IPS-18c (cell line): Measurements from ENCODE around the gene ACBD4.
A peak's percentile ranks its signal among the peaks of the same experiment; 100 is the strongest.

Source experiments
- H3K4me3 ChIP-seq: 2 replicates; pipeline ENCODE4 v1.7.0; 2013; ENCODE audit warnings: low read depth, mild to moderate bottlenecking, low read length, moderate library complexity; ENCODE audit not compliant: insufficient read depth
- H3K9me3 ChIP-seq: one replicate; pipeline ENCODE4 v1.6.1; 2013; ENCODE audit warnings: mild to moderate bottlenecking, low read length, moderate library complexity; ENCODE audit not compliant: control insufficient read depth, insufficient read depth

ACBD4 gene

DNA sequence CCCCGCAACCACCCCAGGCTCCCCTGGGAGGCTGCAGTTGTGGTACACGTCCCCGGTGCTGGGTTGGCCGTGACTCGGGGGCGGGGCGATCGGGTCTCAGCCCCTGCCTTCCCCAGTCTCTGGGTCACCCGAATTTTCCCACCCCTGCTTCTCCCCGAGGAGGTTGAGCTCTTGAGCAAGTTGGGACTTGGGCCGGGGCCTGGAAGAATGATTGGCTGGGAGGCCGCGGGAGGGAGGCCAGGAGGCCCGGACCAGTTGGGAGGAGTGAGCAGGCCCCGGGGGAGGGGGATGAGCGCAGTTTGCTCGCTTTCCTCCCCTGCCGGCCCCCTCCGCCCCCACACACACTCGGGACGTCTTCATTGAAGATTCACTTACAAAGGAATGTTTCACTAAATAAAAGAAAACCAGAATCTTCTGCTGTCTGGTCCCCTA lies 8.3 kb downstream of the ACBD4 start:
- peaks cover 3% of the 10 kb centered on the region for H3K9me3 ChIP-seq
- H3K4me3 ChIP-seq: peak overlapping the region; percentile 57

DNA sequence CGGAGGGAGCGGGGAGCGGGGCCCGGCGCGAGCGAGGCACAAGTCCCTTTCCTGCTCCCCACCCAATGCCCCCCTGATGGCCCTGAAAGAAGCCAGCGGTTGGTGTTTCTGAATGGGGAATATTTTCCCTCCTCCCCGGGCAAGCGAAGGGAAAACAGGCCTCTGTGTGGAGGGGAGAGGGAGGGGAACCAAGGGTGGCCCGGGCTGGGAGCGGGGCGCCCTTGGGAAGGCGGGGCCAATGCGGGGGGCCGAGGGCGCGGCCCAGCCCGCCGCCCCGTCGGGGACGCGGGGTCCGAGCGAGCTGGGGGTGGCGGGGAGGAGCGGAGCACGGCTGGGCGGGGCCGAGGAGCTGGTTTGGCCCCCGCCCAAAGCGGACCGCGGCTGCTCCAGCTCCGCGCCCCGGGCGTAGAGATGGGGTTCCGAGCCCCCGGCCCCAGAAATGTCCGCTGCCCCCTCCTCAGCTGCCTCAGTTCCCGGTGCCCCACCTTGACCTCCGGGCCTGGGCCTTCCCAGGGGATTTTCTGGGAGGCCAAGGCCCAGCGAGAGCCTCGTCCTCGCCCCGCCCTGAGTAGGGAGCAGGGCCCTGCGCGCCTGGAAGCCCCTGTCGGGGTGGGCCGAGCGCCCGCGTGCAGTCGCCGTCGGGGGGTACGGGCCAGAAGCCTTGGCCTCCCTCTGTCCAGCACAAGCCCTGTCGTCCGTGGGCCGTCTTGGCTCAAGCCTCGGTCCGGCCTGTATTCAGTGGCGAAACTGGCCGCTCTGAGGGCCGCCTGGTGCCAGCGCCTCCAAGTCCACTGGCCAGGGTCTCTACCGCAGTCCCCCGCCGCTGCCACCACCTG lies 8.9 kb downstream of the ACBD4 start:
- Histone ChIP-seq H3K4me3 (peak overlapping the region; percentile 57), H3K9me3 (peaks cover under 1% of the 10 kb centered on the region)

DNA sequence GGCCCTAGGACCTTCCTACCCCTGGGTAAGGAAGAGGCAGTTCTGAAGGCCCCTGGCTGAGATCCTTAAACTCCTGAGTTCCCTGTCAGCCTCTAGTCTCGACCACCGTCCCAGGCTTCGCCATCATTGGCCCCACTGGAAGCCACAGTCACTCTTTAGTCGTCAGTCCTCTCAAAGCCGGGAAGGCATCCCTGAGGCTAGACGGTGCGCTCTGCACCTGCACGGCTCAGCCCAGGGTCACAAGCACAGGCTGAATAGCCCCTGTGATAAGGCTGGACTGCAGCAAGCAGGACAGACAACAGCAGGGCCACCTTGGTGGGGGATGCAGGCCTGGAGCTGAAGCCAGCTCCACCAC lies 9.5 kb downstream of the ACBD4 start:
- H3K4me3 ChIP-seq: no peak overlapping the region; the same call in 1 of the 2 replicates
- H3K9me3 ChIP-seq: no peaks in the 10 kb centered on the region

DNA sequence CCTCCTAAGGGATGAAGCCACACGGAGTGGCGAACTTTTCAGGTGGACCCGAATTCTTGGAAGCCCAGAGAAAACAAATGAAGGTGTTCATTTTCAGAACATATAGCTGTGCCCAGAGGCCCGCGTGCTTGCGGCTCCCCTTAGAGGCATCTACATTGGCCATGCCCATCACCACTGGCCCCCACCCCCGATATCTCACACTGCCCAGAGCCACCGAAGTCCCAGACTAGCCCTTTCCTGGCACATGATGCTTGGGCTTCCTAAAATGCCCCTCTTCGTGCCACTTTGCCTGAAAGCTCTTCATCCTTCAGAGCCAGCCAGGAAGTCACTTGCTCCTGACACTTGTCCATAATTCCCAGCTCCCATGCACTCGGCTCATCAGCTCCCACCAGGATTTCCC lies 10.7 kb downstream of the ACBD4 start:
- Histone ChIP-seq H3K9me3 (no peaks in the 10 kb centered on the region), H3K4me3 (no peak overlapping the region)

DNA sequence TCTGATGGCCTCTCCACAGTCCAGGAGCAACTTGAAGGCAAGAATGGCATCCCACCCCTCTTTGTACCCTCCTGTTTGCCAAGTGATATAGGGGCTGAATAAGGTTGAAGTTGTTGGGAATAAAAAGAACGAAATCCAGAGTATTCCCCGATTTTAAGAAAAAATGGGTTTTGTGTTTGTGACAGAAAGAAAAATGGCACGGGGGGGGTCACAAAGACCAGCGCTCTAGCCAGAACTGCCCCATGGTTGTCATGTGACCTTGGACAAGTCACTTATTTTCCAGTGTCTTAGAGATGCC lies 11.1 kb downstream of the ACBD4 start:
- Histone ChIP-seq H3K9me3 (no peaks in the 10 kb centered on the region), H3K4me3 (peak overlapping the region; percentile 60)

DNA sequence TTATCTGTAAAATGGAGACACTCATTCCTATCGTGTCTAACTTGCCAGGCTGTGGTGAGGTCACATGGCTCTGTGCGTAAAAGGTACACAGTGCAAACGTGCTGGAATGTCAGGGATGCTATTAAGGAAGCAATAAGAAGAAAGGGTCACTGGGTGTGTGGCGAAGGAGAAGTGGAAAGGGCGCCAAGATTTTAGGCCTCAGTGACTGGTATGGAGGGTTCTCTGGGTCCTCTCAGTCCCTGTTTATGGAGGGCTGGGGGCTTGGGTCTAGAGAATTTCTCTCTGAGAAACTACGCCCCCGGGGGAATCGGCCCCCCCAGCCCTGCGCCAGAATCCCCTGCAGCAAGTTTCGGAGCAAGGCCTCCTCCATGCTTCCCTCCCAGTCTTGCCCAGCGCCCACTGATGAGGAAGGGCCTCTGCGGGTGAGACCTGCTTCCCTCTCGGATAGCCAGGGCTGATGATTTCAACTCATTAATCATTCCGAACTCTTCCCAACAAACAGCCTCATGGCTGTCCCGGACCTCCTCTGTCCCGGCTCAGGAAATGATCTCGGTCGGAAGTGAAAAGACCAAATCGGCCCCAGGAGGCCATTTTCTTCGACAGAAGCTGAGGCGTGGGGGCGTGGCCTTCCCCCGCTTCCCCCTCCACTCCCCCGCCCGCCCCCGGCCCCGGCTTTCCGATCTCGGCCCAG lies 11.5 kb downstream of the ACBD4 start:
- Histone ChIP-seq H3K9me3 (no peaks in the 10 kb centered on the region), H3K4me3 (peak overlapping the region; percentile 67)

DNA sequence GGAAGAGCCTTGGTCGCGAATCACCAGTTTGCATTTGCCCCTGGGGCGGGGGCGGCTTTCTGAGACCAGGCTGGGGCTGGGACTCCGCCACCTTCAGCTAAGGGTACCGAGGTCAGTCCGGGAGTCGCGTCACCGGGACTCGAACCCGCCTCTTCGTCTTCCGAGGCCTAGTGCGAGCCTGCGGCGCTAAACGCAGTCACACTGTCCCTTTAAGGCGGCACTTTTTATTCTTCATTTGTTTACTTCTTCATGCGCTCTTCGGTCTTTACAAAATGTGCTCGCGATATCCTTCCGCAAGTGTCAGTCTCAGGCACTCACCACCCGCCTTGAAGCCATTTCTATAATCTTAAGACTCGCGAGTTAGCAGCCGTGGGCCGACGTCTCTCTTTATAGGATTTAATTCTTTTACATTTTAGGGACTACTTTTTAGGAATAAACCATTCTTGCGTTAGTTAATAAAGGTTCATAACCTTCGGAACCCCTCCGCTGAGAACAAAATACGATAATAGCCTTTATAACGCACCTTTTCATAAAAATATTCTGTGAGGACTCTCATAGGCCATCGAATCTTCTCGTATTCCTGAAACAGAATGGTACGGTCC lies 12.2 kb downstream of the ACBD4 start:
- H3K4me3 ChIP-seq: peak overlapping the region; percentile 67
- no peaks in the 10 kb centered on the region for H3K9me3 ChIP-seq

DNA sequence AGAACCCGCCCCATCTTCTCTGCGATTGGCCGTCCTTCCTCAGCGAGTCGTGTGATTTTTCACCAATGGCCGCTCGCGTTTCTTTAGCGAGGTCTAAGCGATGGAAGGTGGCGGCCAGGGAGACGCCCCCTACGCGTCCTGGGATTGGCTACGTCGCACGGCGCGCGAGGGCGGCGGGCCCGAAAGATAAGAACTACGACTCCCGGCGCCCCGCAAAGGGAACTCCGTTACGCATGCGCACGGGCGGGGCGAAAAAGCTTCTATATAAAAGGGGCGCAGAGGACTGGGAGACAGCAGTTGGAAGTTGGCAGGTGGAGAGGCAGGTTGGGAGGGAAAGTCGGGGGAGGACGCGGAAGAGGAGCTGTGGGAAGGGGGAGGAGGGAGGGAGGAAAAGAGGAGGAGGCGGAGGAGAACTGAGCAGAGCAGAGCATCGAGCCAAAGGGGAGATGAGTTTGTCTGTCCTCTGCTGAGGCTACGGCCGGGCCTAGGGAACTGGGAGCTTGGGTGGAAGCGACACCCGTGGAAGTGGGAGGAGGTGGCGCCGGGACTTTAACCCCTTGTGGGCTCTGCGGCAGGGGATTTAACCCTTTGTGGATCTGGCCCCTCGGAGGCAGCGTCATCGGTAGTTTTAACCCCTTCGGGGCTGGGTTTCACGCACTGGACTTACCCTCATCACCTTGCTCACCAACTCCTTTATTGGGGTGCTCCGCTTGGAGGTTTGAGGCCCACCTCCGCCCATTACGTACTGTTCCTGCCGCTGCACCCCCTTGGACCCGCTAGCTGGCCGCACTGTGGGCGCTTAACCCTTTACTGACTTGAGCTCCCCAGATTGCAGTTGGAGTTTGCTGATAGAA lies 12.9 kb downstream of the ACBD4 start, which contains the start of gene HEXIM1:
Gene HEXIM1 (plus strand): TSS at position 293 of the 854 bp plus-strand sequence. CDS start 716 bp downstream, outside the sequence.
- peak within 1 kb of the TSS; percentile 88 for H3K4me3 ChIP-seq
- no peaks in the 10 kb centered on the region for H3K9me3 ChIP-seq

DNA sequence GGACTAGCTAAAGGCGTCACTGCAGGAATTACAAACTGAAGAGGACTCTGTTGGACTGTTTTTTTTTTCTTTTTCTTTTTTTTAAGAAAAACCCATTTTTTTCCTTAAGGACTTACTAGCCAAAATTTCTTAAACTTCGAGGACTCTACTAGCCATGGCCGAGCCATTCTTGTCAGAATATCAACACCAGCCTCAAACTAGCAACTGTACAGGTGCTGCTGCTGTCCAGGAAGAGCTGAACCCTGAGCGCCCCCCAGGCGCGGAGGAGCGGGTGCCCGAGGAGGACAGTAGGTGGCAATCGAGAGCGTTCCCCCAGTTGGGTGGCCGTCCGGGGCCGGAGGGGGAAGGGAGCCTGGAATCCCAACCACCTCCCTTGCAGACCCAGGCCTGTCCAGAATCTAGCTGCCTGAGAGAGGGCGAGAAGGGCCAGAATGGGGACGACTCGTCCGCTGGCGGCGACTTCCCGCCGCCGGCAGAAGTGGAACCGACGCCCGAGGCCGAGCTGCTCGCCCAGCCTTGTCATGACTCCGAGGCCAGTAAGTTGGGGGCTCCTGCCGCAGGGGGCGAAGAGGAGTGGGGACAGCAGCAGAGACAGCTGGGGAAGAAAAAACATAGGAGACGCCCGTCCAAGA lies 13.7 kb downstream of the ACBD4 start:
- Histone ChIP-seq H3K9me3 (no peaks in the 10 kb centered on the region), H3K4me3 (peak overlapping the region; percentile 88)

DNA sequence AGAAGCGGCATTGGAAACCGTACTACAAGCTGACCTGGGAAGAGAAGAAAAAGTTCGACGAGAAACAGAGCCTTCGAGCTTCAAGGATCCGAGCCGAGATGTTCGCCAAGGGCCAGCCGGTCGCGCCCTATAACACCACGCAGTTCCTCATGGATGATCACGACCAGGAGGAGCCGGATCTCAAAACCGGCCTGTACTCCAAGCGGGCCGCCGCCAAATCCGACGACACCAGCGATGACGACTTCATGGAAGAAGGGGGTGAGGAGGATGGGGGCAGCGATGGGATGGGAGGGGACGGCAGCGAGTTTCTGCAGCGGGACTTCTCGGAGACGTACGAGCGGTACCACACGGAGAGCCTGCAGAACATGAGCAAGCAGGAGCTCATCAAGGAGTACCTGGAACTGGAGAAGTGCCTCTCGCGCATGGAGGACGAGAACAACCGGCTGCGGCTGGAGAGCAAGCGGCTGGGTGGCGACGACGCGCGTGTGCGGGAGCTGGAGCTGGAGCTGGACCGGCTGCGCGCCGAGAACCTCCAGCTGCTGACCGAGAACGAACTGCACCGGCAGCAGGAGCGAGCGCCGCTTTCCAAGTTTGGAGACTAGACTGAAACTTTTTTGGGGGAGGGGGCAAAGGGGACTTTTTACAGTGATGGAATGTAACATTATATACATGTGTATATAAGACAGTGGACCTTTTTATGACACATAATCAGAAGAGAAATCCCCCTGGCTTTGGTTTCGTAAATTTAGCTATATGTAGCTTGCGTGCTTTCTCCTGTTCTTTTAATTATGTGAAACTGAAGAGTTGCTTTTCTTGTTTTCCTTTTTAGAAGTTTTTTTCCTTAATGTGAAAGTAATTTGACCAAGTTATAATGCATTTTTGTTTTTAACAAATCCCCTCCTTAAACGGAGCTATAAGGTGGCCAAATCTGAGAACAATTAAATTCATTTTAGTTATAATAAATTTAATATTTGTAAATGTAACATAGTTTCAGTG lies 14.5 kb downstream of the ACBD4 start:
- H3K9me3 ChIP-seq: no peaks in the 10 kb centered on the region
- peak overlapping the region; percentile 88 for H3K4me3 ChIP-seq

DNA sequence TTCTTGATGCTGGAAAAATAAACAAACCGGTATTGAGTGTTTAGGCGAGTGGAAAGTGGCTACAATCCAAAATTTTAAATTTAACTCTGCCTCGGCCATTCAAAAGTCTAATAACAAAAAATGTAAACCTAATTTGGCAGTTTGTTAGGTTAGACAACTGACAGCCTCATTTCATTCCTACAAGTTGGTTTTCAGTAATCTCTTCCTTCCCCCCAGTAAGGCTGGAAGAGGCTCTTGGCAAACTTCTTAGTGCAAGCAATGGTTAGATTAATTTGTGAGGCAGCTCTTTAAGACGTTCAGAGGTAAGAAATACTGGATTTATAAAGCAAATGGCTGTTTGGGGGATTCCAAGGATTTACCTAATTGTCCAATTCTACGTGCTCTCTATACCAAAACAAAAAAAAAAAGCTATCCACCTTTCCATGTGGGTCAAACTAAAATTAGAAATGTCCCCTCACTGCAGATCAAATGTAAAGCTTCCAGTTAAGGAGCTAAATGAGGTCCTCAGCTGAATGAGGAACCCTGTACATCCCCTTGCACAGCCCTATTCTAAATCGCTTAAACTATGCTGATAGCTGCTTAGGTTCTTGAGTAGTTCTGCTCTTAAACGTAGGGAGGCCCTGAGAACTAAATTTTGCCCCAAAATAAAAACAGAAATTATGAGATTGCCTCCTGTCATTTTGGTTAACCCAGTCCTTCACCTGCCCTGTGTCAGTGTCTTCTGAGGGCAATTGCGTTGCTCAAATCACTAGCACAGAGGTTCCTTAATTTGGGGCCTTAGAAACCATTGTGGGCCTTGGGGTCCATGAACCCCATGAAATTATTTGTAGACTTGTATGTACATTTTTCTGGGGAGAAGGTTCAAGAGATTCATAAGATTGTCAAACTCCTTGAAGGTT lies 15.7 kb downstream of the ACBD4 start:
- Histone ChIP-seq H3K9me3 (no peaks in the 10 kb centered on the region), H3K4me3 (peak overlapping the region; percentile 36)

DNA sequence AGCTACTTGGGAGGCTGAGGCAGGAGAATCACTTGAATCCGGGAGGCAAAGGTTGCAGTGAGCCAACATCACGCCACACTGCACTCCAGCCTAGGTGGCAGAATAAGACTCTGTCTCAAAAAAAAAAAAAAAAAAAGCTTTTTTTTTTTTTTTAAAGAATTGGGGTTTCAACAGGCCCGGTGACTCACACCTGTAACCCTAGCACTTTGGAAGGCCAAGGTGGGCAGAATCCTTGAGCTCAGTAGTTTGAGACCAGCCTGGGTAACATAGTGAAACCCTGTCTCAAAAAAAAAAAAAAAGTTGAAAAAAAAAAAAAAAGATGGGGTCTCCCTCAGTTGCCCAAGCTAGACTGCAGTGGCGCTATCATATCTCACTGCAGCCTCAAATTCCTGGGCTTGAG lies 19.5 kb downstream of the ACBD4 start:
- no peaks in the 10 kb centered on the region for H3K9me3 ChIP-seq
- no peak overlapping the region for H3K4me3 ChIP-seq

DNA sequence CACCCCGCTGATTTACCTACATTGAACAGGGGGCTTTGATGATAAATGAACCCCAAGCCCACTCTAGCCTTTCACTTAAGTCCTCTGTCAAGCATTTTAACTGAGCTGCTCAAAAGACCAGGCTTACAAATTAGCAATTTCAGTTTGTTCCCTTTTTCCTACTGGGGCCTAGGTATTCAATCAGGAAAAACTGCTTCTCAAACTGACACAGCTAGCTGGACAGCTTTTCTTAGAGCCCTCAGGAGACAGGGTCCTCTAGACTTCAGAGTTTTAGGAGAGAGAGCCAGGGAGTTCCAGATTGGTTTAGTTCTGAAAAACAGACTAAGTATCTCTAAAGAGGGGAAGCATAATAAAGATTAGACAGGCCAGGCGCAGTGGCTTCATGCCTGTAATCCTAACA lies 20.0 kb downstream of the ACBD4 start:
- H3K4me3 ChIP-seq: no peak overlapping the region
- no peaks in the 10 kb centered on the region for H3K9me3 ChIP-seq

DNA sequence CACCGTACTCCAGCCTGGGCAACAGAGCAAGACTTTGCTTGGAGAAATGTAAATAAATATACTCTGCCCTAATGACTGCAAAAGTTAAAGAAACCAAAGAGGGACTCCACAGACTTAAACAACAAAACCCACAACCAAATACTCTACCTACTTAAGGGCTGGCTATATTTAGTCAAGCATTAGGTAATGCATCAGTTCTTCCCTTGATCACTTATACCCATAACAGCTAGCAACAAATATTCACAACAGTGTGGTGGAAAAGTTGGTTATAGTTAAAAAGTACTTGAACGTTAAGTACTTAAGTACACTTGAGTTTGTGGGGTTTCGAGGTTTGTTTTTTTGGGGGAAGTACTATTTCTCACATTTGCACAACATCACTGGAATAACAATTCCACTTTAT lies 20.8 kb downstream of the ACBD4 start:
- Histone ChIP-seq H3K4me3 (no peak overlapping the region), H3K9me3 (no peaks in the 10 kb centered on the region)
